ENCODE results near the gene IL16.
A peak's percentile ranks its signal among the peaks of the same experiment; 100 is the strongest.

IL16 gene

DNA sequence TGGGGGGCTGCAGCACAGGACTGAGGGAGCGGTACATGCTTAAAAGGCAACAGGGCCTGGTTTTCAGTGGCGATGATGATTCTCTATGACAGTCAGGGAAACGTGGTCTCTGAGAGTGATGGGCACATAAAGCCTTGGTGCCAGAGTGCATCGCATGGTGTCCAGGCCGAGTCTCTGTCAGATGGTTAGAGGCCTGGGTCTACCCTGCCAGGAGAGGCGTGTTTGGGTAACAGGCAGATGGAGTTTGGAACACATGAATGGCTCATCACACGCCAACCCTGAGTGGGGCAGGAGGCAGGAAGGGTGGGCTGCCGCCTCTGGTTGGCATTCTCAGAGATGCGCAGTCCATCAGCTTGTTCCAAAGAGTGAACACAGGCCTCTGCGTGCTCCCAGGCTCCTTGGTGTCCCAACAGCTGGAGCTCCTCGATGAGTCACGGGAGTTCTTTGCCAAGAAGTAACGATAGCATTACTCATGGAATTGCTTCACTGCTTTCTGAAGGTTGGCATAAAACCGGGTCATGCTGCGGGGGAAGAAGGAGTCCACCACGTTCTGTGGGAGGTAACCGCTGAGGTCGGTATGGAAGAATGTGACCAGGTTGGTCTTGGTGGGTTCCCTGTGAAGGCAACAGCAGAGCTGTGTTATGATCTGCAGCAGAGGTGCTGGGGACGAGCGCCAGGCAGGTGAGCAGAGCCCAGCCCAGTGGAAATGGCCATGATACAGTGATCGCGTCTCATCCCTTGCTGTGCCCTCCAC lies 116.3 kb downstream of the IL16 start:
- H3K27me3 ChIP-seq (ENCODE audit: control insufficient read depth in 1 of 2, insufficient read depth in 2 of 2, low read length in 2 of 2): no peaks in the 10 kb centered on the region
- H3K4me1 ChIP-seq (ENCODE audit: control insufficient read depth, insufficient read depth, low read length): peaks cover 19% of the 10 kb centered on the region
- H3K9ac ChIP-seq (ENCODE audit: low read length in 2 of 2): no peak overlapping the region
- H3K4me3 ChIP-seq (ENCODE audit: low read length in 2 of 2): peak overlapping the region in 1 of 2 donors; percentile 22
- peak overlapping the region; percentile 46 for H3K27ac ChIP-seq (ENCODE audit: low read length)
- peaks cover 5 to 17% of the 10 kb centered on the region in 2 donors for H3K36me3 ChIP-seq (ENCODE audit: control insufficient read depth in 2 of 2, insufficient read depth in 2 of 2, low read length in 2 of 2)
- H3K9me3 ChIP-seq (ENCODE audit: control insufficient read depth in 2 of 2, low read length in 2 of 2): no peaks in the 10 kb centered on the region

DNA sequence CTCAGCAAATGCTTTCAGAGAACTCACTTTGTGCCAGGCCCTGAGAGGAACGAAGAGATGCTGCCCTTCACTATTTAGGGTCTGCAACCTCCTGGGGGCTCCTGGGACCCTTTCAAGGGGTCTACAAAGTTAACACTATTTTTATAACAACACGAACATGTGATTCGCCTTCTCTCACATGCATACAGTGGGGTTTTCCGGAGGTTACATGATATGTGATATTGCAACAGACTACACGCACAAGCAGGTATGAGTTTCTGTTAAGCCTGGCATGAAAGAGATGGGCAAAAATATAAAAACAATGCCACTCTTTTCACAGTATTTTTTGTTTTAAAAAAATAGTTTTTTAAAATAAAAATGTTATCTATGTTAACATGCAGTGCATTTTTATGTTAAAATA lies 117.0 kb downstream of the IL16 start:
- Histone ChIP-seq H3K4me1 (ENCODE audit: control insufficient read depth, insufficient read depth, low read length) (peaks cover 19% of the 10 kb centered on the region), H3K9ac (ENCODE audit: low read length in 2 of 2) (no peak overlapping the region), H3K9me3 (ENCODE audit: control insufficient read depth in 2 of 2, low read length in 2 of 2) (no peaks in the 10 kb centered on the region), H3K27me3 (ENCODE audit: control insufficient read depth in 1 of 2, insufficient read depth in 2 of 2, low read length in 2 of 2) (no peaks in the 10 kb centered on the region), H3K27ac (ENCODE audit: low read length) (peak overlapping the region; percentile 46), H3K36me3 (ENCODE audit: control insufficient read depth in 2 of 2, insufficient read depth in 2 of 2, low read length in 2 of 2) (peaks cover 5 to 16% of the 10 kb centered on the region in 2 donors), H3K4me3 (ENCODE audit: low read length in 2 of 2) (no peak overlapping the region)

DNA sequence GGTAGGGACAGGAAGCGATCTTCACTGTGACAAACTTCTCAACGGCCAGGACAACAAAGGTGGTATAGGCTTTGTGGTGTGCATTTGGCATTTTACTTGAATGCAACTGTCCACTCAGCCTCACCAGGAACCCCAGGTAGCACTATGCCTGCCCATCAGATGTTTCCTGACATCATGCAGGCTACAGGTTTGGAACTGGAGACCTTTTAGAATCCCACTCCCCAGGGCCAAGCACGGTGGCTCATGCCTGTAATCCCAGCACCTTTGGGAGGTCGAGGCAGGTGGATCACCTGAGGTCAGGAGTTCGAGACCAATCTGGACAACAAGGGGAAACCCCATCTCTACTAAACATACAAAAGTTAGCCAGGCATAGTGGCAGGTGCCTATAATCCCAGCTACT lies 117.7 kb downstream of the IL16 start:
- Histone ChIP-seq H3K36me3 (ENCODE audit: control insufficient read depth in 2 of 2, insufficient read depth in 2 of 2, low read length in 2 of 2) (peaks cover 5 to 16% of the 10 kb centered on the region in 2 donors), H3K9ac (ENCODE audit: low read length in 2 of 2) (no peak overlapping the region), H3K9me3 (ENCODE audit: control insufficient read depth in 2 of 2, low read length in 2 of 2) (no peaks in the 10 kb centered on the region), H3K27me3 (ENCODE audit: control insufficient read depth in 1 of 2, insufficient read depth in 2 of 2, low read length in 2 of 2) (no peaks in the 10 kb centered on the region), H3K4me1 (ENCODE audit: control insufficient read depth, insufficient read depth, low read length) (peaks cover 19% of the 10 kb centered on the region), H3K4me3 (ENCODE audit: low read length in 2 of 2) (no peak overlapping the region), H3K27ac (ENCODE audit: low read length) (no peak overlapping the region)

DNA sequence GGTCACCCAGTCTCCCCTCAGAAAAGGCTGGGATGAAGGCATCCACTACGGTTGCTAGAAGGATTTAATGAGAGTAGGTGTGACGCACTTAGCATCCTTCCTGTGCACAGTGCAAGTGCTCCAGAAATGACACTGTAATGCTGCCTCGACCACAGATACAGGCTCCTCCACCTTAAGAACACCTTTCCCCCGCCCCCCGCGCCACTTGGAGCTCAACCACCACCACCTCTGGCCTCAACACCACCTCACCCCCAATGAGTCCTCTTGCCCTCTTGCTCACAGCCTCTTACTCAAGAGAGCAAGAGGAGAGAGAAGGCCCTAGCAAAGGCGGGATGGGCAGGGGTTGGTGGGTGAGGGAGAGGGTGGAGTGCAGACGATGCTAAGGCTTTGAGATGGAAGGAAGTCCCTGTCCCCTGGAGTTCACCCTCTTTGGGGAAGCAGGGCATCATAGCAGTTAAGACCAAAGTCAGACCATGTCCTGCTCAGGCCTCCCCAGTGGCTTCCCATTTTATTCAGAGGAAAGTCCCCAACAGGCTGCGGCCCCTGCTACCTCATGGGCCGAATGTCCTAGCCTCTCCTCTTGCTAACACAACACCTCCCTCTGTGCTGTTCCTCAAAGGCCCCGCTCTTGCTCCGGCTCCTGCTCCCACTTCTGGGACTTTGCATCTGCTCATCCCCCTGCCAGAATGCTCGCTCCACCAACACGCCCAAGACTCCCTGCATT lies 118.9 kb downstream of the IL16 start:
- no peaks in the 10 kb centered on the region for H3K9me3 ChIP-seq (ENCODE audit: control insufficient read depth in 2 of 2, low read length in 2 of 2)
- H3K9ac ChIP-seq (ENCODE audit: low read length in 2 of 2): no peak overlapping the region
- H3K27me3 ChIP-seq (ENCODE audit: control insufficient read depth in 1 of 2, insufficient read depth in 2 of 2, low read length in 2 of 2): no peaks in the 10 kb centered on the region
- H3K4me3 ChIP-seq (ENCODE audit: low read length in 2 of 2): no peak overlapping the region
- H3K4me1 ChIP-seq (ENCODE audit: control insufficient read depth, insufficient read depth, low read length): peaks cover 18% of the 10 kb centered on the region
- H3K27ac ChIP-seq (ENCODE audit: low read length): no peak overlapping the region
- peaks cover 5 to 15% of the 10 kb centered on the region in 2 donors for H3K36me3 ChIP-seq (ENCODE audit: control insufficient read depth in 2 of 2, insufficient read depth in 2 of 2, low read length in 2 of 2)

DNA sequence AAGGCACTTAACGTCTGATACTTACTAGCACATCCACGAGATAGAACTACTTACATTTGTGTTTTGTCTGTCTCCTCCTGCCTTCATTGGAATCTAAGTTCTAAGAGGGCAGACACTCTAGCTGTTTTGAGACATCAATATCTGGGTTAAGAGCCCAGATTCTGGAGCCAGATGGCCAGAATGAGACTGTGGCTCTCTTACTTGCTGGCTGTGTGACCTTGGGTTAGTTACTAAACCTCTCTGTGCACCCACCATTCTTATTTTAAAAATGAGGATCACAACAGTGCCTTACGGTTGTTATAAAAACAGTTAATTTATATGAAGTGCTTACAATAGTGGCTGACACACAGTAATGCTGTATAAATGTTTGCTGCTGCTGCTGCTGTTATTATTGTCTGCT lies 119.6 kb downstream of the IL16 start:
- Histone ChIP-seq H3K9me3 (ENCODE audit: control insufficient read depth in 2 of 2, low read length in 2 of 2) (no peaks in the 10 kb centered on the region), H3K4me3 (ENCODE audit: low read length in 2 of 2) (no peak overlapping the region), H3K9ac (ENCODE audit: low read length in 2 of 2) (no peak overlapping the region), H3K27me3 (ENCODE audit: control insufficient read depth in 1 of 2, insufficient read depth in 2 of 2, low read length in 2 of 2) (no peaks in the 10 kb centered on the region), H3K36me3 (ENCODE audit: control insufficient read depth in 2 of 2, insufficient read depth in 2 of 2, low read length in 2 of 2) (peaks cover 5 to 16% of the 10 kb centered on the region in 2 donors), H3K27ac (ENCODE audit: low read length) (no peak overlapping the region), H3K4me1 (ENCODE audit: control insufficient read depth, insufficient read depth, low read length) (peaks cover 12% of the 10 kb centered on the region)

DNA sequence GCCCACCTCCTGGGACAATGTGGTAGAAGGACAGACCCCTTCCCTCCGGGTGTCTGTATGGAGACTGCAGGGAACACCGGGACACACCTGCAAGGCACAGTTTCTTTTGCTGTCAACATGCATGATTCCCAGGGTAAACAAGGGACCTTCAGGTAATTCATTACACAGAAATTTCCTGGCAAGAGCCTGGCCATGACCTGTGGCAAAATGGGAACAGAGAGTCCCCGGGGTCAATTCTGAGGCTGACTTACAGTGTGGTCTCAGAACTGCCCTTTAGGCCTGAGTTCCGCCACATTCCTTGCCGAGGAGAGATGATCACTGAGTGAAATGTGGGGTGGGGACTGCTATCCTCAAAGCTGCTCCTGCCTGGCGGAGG lies 121.0 kb downstream of the IL16 start:
- H3K9me3 ChIP-seq (ENCODE audit: control insufficient read depth in 2 of 2, low read length in 2 of 2): no peaks in the 10 kb centered on the region
- no peak overlapping the region for H3K9ac ChIP-seq (ENCODE audit: low read length in 2 of 2)
- no peak overlapping the region for H3K27ac ChIP-seq (ENCODE audit: low read length)
- peaks cover 4 to 16% of the 10 kb centered on the region in 2 donors for H3K36me3 ChIP-seq (ENCODE audit: control insufficient read depth in 2 of 2, insufficient read depth in 2 of 2, low read length in 2 of 2)
- H3K4me1 ChIP-seq (ENCODE audit: control insufficient read depth, insufficient read depth, low read length): peaks cover 13% of the 10 kb centered on the region
- no peaks in the 10 kb centered on the region for H3K27me3 ChIP-seq (ENCODE audit: control insufficient read depth in 1 of 2, insufficient read depth in 2 of 2, low read length in 2 of 2)
- H3K4me3 ChIP-seq (ENCODE audit: low read length in 2 of 2): no peak overlapping the region

DNA sequence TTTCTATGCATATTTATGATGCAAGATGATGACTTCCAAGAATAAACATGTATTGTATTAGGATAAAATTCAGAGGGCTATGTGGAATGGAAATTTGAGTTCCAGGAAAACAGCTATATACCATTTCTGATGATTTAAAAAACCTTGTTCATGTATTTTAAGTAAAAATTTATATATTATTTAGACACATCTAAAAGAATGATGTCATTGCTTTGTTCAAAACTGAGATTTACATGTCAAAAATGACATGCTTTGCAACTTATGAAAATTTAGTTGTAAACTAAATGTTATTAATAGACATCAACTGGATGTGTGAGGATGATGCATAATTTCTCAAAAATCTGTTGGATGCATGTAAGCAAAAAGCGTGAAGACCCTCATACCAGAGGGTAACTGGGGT lies 125.0 kb downstream of the IL16 start:
- no peak overlapping the region for H3K9ac ChIP-seq (ENCODE audit: low read length in 2 of 2)
- no peak overlapping the region for H3K4me3 ChIP-seq (ENCODE audit: low read length in 2 of 2)
- H3K27me3 ChIP-seq (ENCODE audit: control insufficient read depth in 1 of 2, insufficient read depth in 2 of 2, low read length in 2 of 2): no peaks in the 10 kb centered on the region
- H3K9me3 ChIP-seq (ENCODE audit: control insufficient read depth in 2 of 2, low read length in 2 of 2): no peaks in the 10 kb centered on the region
- peaks cover 3 to 13% of the 10 kb centered on the region in 2 donors for H3K36me3 ChIP-seq (ENCODE audit: control insufficient read depth in 2 of 2, insufficient read depth in 2 of 2, low read length in 2 of 2)
- no peak overlapping the region for H3K27ac ChIP-seq (ENCODE audit: low read length)
- peaks cover 13% of the 10 kb centered on the region for H3K4me1 ChIP-seq (ENCODE audit: control insufficient read depth, insufficient read depth, low read length)

DNA sequence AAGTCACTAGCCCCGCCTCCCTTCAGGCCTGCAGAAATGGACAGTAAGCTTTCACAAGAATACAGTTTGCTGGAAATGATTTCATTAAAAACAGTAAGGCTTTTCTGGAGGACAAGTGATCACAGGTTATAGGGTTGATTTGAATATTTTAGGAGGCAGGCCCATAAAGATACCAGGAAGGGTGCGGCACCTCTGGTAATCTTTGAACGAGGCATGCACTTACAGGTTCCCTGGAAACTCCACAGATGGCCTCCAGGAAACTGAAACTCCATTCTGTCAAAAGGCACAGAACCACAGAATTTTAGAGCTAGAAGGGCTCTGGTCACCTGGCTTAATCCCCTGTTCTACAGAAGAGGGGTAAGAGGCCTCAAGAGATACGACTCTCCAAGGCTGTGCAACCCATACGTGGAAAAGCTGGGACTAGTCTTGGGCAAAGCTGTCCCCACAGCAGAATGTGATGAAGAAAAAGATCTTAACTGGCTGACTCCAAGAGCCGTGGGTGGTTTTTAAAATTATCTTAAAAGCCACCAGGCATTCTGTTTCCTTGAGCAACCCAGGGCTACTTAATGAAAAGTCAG lies 126.1 kb downstream of the IL16 start:
- no peaks in the 10 kb centered on the region for H3K9me3 ChIP-seq (ENCODE audit: control insufficient read depth in 2 of 2, low read length in 2 of 2)
- H3K36me3 ChIP-seq (ENCODE audit: control insufficient read depth in 2 of 2, insufficient read depth in 2 of 2, low read length in 2 of 2): peaks cover 0 to 7% of the 10 kb centered on the region in 2 donors
- H3K4me3 ChIP-seq (ENCODE audit: low read length in 2 of 2): peak overlapping the region; percentile 33 to 40
- H3K27ac ChIP-seq (ENCODE audit: low read length): no peak overlapping the region
- no peaks in the 10 kb centered on the region for H3K27me3 ChIP-seq (ENCODE audit: control insufficient read depth in 1 of 2, insufficient read depth in 2 of 2, low read length in 2 of 2)
- no peak overlapping the region for H3K9ac ChIP-seq (ENCODE audit: low read length in 2 of 2)
- peaks cover 13% of the 10 kb centered on the region for H3K4me1 ChIP-seq (ENCODE audit: control insufficient read depth, insufficient read depth, low read length)

DNA sequence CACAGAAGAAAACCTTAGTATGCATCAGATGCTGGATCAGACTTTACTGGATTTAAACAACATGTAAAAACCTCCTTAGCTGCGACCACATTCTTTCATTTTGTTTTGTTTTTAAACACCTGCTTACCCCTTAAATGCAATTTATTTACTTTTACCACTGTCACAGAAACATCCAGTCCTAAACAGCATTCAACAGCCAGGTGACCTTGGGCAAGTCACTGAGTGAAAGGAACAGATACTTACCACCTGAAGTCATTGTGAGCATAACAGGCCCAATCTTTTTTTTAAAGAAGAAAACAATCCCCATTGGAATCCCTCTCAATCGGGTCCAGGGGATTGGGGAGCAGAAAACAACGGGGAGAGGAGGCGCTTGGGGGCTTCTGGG lies 126.9 kb downstream of the IL16 start:
- Histone ChIP-seq H3K9ac (ENCODE audit: low read length in 2 of 2) (peak overlapping the region; percentile 66 to 80), H3K4me1 (ENCODE audit: control insufficient read depth, insufficient read depth, low read length) (peaks cover 13% of the 10 kb centered on the region)

DNA sequence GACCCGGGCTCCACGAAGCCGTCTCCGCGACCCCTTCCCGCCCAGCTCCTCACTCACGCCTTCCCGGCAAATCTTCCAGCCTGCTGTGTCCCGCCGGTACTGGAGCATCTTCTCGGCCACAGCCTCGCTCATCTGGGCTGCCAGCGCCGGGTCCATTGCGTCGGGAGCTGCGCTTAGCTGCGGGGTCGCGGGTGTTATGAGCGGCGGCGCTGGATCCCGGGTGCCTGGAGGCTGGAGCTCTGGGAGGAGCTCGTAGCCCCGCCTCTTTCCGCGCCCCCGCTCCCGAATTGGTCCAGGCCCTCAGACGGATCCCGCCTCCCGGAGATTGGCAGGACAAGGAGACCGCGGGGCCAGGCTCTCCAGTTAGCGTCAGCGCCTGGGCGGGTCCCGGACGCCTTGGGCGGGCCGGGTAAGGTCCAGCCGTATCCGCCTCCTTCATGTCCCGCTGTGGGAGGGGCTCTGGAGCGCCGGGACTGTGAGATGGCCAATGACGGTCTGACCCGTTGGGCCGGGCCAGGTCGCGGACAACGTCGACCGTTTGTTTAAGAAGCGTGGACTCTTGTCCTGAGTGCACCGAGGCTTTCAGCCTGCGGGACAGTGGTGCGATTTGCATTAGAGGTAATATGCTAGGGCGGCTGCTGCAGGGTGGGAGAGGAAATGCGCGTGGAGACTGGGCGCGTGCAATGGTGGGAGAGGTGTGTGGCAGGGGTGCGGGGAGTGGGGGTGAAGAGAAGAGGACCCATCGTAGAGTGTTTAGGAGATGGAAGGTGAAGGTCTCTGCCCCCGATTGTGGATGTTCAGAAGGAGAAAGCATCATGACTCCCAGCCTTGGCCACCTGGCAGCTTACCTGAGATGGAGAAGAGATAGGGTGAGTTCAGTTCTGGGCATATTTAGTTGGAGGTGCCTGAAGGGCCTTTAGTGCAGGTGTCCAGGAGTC lies 127.5 kb downstream of the IL16 start, which contains the start of gene STARD5:
Gene STARD5, minus strand, starts transcription at position 198 of the 938 bp plus-strand sequence. Its CDS starts 42 bp downstream, at position 156.
- Histone ChIP-seq H3K27me3 (ENCODE audit: control insufficient read depth in 1 of 2, insufficient read depth in 2 of 2, low read length in 2 of 2) (no peaks in the 10 kb centered on the region), H3K4me1 (ENCODE audit: control insufficient read depth, insufficient read depth, low read length) (peaks cover 13% of the 10 kb centered on the region), H3K36me3 (ENCODE audit: control insufficient read depth in 2 of 2, insufficient read depth in 2 of 2, low read length in 2 of 2) (peaks cover 0 to 4% of the 10 kb centered on the region in 2 donors), H3K9ac (ENCODE audit: low read length in 2 of 2) (peak within 1 kb of the TSS; percentile 66 to 80), H3K4me3 (ENCODE audit: low read length in 2 of 2) (peak within 1 kb of the TSS; percentile 70 to 92), H3K27ac (ENCODE audit: low read length) (peak within 1 kb of the TSS; percentile 41), H3K9me3 (ENCODE audit: control insufficient read depth in 2 of 2, low read length in 2 of 2) (no peaks in the 10 kb centered on the region)

More for the DNA sequence above, 126.9 kb downstream of the IL16 start:
- Histone ChIP-seq H3K36me3 (ENCODE audit: control insufficient read depth in 2 of 2, insufficient read depth in 2 of 2, low read length in 2 of 2) (peaks cover 0 to 6% of the 10 kb centered on the region in 2 donors), H3K9me3 (ENCODE audit: control insufficient read depth in 2 of 2, low read length in 2 of 2) (no peaks in the 10 kb centered on the region), H3K4me3 (ENCODE audit: low read length in 2 of 2) (peak overlapping the region; percentile 70 to 92), H3K27ac (ENCODE audit: low read length) (peak overlapping the region; percentile 41), H3K27me3 (ENCODE audit: control insufficient read depth in 1 of 2, insufficient read depth in 2 of 2, low read length in 2 of 2) (no peaks in the 10 kb centered on the region)

All from stomach smooth muscle (tissue), 2 donors.